HG02938 (cell line): Measurements from ENCODE around the gene TSPAN15.
"Not testable (repeated sequence)": the region's sequence is repeated elsewhere in the genome, so short reads cannot be mapped to it uniquely, and the experiment has no call there.

Source experiments
- ATAC-seq: cut with Tn5 transposase; IDR thresholded peaks from one replicate; pipeline ENCODE4 v1.9.1; 2021; ENCODE audit warnings: mild to moderate bottlenecking, moderate library complexity; ENCODE audit not compliant: unreplicated experiment

Gene TSPAN15

GRCh38 chr10:69483963-69484362 is 32.7 kb downstream of the TSPAN15 start:
- no peak for ATAC-seq

GRCh38 chr10:69484736-69485135 is 33.5 kb downstream of the TSPAN15 start:
- ATAC-seq = no peak

DNA sequence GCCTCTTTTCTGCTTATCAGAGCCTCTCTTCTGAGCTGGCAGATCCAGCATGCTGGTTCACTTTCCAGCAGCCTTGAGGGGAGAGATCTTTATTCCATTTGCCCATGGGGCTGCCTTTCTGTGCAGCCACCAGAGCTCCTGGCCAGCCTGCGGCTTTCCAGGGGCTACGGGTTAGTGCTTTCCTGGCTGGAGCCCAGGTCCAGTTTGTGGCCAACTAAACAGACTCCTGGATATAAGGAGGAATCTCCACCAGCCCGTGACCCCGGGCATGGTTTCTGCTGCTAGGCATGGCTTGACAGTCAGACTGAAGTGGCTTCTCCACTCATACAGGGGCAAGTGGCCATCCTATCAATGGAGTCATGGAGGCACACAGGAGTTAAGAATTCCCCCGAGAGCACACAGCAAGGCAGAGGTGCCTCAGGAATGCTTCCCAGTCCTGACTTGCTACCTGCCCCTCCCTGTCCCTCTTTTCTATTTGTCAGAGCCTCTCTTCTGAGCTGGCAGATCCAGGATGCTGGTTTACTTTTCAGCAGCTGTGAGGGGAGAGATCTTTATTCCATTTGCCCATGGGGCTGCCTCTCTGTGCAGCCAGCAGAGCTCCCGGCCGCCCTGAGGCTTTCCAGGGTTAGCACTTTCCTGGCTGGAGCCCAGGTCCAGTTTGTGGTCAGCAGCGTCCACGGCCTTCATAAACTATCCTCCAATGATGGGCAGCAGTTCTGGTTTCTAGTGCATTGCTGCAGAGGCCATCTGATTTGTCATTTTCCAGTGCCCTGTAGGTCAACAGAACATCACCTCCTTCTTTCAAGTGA is 35.9 kb downstream of the TSPAN15 start:
- no peak for ATAC-seq

GRCh38 chr10:69488149-69488844 is 37.0 kb downstream of the TSPAN15 start:
- ATAC-seq = not testable (repeated sequence)

DNA sequence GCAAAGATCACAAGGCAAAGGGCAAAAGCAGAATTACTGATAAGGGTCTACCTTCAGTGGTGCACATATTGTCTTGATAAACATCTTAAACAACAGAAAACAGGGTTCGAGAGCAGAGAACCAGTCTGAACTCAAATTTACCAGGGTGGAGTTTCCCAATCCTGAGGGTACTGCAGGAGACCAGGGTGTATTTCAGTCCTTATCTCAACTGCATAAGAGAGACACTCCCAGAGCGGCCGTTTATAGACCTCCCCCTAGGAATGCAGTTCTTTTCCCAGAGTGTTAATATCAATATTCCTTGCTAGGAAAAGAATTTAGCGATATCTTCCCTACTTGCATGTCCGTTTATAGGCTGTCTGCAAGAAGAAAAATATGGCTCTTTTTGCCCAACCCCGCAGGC is 37.6 kb downstream of the TSPAN15 start:
- ATAC-seq = not testable (repeated sequence)

- no peak for ATAC-seq
Observed at GRCh38 chr10:69489506-69490090, 38.3 kb downstream of the TSPAN15 start.

DNA sequence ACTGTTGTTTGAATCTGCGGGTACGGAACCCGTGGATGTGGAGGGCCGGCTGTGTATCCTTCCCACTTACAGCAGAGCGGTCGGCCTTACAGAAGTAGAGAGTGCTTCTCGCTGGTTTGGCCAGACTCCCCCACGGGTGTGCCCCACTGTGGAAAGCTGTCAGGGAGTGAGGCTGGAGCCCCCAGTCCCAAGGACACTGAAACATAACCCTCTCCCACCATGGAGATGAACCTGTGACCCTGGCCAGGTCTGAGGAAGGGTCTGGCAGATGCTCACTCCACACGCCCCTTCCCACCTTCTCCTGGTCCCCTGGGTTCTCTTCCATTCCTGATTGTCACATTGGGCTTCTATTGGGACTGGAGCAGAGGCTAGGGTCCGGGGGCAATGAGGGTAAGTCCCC is 39.6 kb downstream of the TSPAN15 start:
- ATAC-seq = no peak

GRCh38 chr10:69491611-69492010 is 40.3 kb downstream of the TSPAN15 start:
- no peak for ATAC-seq

- ATAC-seq = no peak
Observed at GRCh38 chr10:69492091-69492745, 41.0 kb downstream of the TSPAN15 start.

- ATAC-seq = no peak
Observed at GRCh38 chr10:69492746-69493462, 41.6 kb downstream of the TSPAN15 start.

GRCh38 chr10:69494626-69495558 is 43.6 kb downstream of the TSPAN15 start:
- ATAC-seq = no peak

GRCh38 chr10:69495666-69496065 is 44.4 kb downstream of the TSPAN15 start:
- ATAC-seq = no peak

DNA sequence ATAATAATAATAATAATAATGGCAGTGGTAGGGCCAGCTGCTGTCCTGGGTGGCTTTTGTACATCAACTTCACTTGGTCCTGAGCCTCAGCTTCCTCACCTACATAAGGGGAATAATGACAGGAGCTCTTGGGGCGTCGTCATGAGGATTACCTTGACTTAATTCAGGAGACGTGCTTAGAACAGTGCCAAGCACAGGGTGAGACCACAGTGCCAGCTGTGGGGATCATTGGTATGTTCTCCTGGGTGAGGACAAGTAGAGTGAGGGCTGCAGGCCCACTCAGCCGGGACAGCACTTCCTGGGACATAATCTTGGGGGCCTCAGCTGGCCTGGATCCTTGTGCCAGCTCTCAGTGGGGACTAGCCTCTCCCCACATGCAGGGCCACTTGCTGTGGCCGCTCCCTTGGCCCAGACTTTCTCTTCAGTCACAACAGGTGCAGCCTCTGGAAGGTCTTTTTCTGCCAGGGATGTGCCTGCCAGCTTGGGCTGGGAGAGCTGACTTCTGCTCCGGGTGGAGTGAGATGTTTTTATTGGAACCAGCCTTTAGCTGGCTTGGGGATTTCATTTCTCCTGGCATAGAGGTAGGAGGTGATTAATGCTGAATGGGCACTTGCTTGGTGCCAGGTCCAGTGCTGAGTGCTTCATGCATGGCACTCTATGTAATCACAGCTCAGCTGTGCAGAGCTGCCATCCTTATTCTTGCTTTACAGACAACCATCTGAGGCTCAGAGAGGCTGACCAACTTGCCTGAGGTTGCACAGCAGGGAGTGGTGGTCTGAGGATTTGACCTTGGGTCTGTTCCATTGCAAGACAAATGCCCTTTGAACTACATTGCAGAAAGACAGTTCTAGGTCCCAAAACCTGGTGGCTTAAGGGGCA is 45.3 kb downstream of the TSPAN15 start:
- ATAC-seq = no peak

DNA sequence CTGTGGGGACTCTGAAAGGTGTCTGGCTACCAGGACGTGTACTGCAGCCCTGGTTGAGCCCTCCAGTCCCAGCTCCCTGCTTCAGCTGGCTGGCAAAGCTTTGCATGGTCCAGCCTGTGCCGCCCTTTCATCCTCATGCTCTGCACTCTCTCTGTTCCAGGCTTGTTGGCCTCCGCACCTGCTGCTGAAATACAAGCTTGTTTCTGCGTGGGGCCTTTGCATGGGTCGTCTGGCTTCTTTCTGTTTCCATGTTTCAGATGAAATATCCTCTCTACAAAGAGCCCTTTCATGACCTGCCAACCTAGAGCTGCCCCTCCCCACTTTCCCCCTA is 45.9 kb downstream of the TSPAN15 start:
- ATAC-seq = no peak

DNA sequence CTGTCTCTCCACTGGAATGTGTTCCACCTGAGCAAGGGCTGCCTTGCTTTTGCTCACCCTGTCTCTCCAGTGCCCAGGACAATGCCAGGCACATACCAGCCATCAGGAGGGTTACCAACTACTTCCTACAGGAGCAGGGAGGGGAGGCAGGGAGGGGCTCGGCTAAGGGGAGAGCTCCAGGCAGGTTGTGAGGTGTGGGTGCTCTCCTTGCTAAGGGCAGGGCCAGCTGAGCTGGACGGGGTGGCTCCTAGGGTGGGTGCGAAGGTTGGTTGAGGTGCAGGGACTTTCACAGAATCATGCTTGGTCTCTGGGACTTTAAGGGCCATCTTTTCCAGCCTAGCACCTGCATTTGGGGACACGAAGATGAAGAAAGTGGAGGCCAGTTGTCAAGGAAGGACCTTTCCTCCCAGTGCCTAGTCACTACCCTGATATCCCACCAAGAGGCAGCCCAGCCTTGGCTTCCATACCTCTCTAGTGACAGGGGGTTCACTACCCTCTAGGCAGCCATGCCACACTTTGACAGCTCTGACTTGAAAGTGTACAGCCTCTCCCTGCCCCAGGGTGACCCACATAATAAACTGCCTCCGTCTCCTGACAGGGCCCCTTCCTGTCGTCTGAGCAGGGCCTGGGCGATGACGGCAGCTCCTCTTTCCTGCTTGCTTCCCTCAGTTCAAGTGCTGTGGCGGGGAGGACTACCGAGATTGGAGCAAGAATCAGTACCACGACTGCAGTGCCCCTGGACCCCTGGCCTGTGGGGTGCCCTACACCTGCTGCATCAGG is 46.5 kb downstream of the TSPAN15 start:
- ATAC-seq = no peak

GRCh38 chr10:69498711-69499471 is 47.6 kb downstream of the TSPAN15 start:
- no peak for ATAC-seq
